ENCODE data around the gene ACTN4. TPM values are rescaled to one million over a fixed set of nuclear protein-coding genes. Genes with fewer than 3 reads are reported as not detected.

ACTN4 gene
- total and polyA plus RNA-seq, 4 experiments from 2014 or later: 4.0 to 155 (median 87.9) TPM

GRCh38 chr19:38701455-38702063, 54.1 kb downstream of the ACTN4 start:
- Histone ChIP-seq H3K27ac (ENCODE audit: low read depth, low read length) (no peak overlapping the region), H3K4me1 (ENCODE audit: insufficient read depth, low read length) (peaks cover 26% of the 10 kb centered on the region), H3K27me3 (ENCODE audit: insufficient read depth, low read length) (no peaks in the 10 kb centered on the region), H3K4me3 (ENCODE audit: low read length in 2 of 2) (no peak overlapping the region), H3K9me3 (ENCODE audit: control insufficient read depth in 1 of 2, low read length in 2 of 2) (no peaks in the 10 kb centered on the region), H3K36me3 (ENCODE audit: insufficient read depth, low read length) (peaks cover 57% of the 10 kb centered on the region)
- ChIA-PET CTCF (ENCODE audit: partially characterized antibody) (no interaction called here), POLR2A (ENCODE audit: partially characterized antibody) (interaction anchor here (1.7 kb wide), 1 partner anchor 8 kb away, joined by 5 read pairs; no protein-coding TSS in a partner anchor)
- DNase-seq: no peak
- H3K27me3 Mint-ChIP-seq: no peaks in the 10 kb centered on the region
- H3K27ac Mint-ChIP-seq: no peak overlapping the region
- peaks cover 26 to 52% of the 10 kb centered on the region in 2 donors for H3K36me3 Mint-ChIP-seq
- peaks cover 9 to 27% (median 21%) of the 10 kb centered on the region in 4 donors for H3K4me1 Mint-ChIP-seq
- H3K4me3 Mint-ChIP-seq: no peak overlapping the region
- intact Hi-C loops (cut with micrococcal nuclease): no loop called here
- H3K9me3 Mint-ChIP-seq: no peaks in the 10 kb centered on the region

GRCh38 chr19:38702278-38702677, 54.8 kb downstream of the ACTN4 start:
- Histone ChIP-seq H3K27ac (ENCODE audit: low read depth, low read length) (no peak overlapping the region), H3K36me3 (ENCODE audit: insufficient read depth, low read length) (peaks cover 65% of the 10 kb centered on the region)
- intact Hi-C loops (cut with micrococcal nuclease): no loop called here

GRCh38 chr19:38703509-38703908, 56.1 kb downstream of the ACTN4 start:
- Histone ChIP-seq H3K27ac (ENCODE audit: low read depth, low read length) (no peak overlapping the region), H3K27me3 (ENCODE audit: insufficient read depth, low read length) (no peaks in the 10 kb centered on the region), H3K36me3 (ENCODE audit: insufficient read depth, low read length) (peaks cover 77% of the 10 kb centered on the region), H3K4me3 (ENCODE audit: low read length in 2 of 2) (no peak overlapping the region), H3K9me3 (ENCODE audit: control insufficient read depth in 1 of 2, low read length in 2 of 2) (no peaks in the 10 kb centered on the region), H3K4me1 (ENCODE audit: insufficient read depth, low read length) (peaks cover 6% of the 10 kb centered on the region)
- H3K27me3 Mint-ChIP-seq: no peaks in the 10 kb centered on the region
- H3K9me3 Mint-ChIP-seq: no peaks in the 10 kb centered on the region
- DNase-seq: no peak
- peaks cover 1 to 8% (median 5%) of the 10 kb centered on the region in 4 donors for H3K4me1 Mint-ChIP-seq
- POLR2A ChIA-PET (ENCODE audit: partially characterized antibody): interaction anchor here (0.6 kb wide), 1 partner anchor 23 kb away, joined by 4 read pairs; no protein-coding TSS in a partner anchor
- peak overlapping the region in 1 of 7 donors; percentile 77 for H3K27ac Mint-ChIP-seq
- CTCF ChIA-PET (ENCODE audit: partially characterized antibody): no interaction called here
- H3K4me3 Mint-ChIP-seq: no peak overlapping the region
- H3K36me3 Mint-ChIP-seq: peaks cover 37 to 57% of the 10 kb centered on the region in 2 donors
- intact Hi-C loops (cut with micrococcal nuclease): no loop called here

More at GRCh38 chr19:38702278-38702677, 54.8 kb downstream of the ACTN4 start:
- H3K4me3 Mint-ChIP-seq: no peak overlapping the region
- H3K4me1 Mint-ChIP-seq: peaks cover 8 to 20% (median 14%) of the 10 kb centered on the region in 4 donors
- H3K36me3 Mint-ChIP-seq: peaks cover 31 to 55% of the 10 kb centered on the region in 2 donors
- no peak for DNase-seq
- peaks cover 18% of the 10 kb centered on the region for H3K4me1 ChIP-seq (ENCODE audit: insufficient read depth, low read length)
- H3K9me3 Mint-ChIP-seq: no peaks in the 10 kb centered on the region
- H3K27ac Mint-ChIP-seq: no peak overlapping the region
- no peaks in the 10 kb centered on the region for H3K27me3 Mint-ChIP-seq
- H3K27me3 ChIP-seq (ENCODE audit: insufficient read depth, low read length): no peaks in the 10 kb centered on the region
- H3K9me3 ChIP-seq (ENCODE audit: control insufficient read depth in 1 of 2, low read length in 2 of 2): no peaks in the 10 kb centered on the region
- POLR2A ChIA-PET (ENCODE audit: partially characterized antibody): interaction anchor here (1.7 kb wide), 1 partner anchor 9 kb away, joined by 5 read pairs; no protein-coding TSS in a partner anchor
- H3K4me3 ChIP-seq (ENCODE audit: low read length in 2 of 2): no peak overlapping the region
- CTCF ChIA-PET (ENCODE audit: partially characterized antibody): no interaction called here

GRCh38 chr19:38704488-38705026, 57.1 kb downstream of the ACTN4 start:
- Mint-ChIP-seq H3K36me3 (peaks cover 39 to 62% of the 10 kb centered on the region in 2 donors), H3K27me3 (no peaks in the 10 kb centered on the region), H3K27ac (peak overlapping the region in 2 of 7 donors; percentile 42 to 80), H3K4me3 (no peak overlapping the region), H3K4me1 (peaks cover 0 to 2% (median under 1%) of the 10 kb centered on the region in 4 donors), H3K9me3 (no peaks in the 10 kb centered on the region)
- intact Hi-C loops (cut with micrococcal nuclease): no loop called here
- CTCF ChIA-PET (ENCODE audit: partially characterized antibody): interaction anchor here (1.0 kb wide), 1 partner anchor 65 kb away, joined by 3 read pairs; no protein-coding TSS in a partner anchor
- Histone ChIP-seq H3K9me3 (ENCODE audit: control insufficient read depth in 1 of 2, low read length in 2 of 2) (no peaks in the 10 kb centered on the region), H3K27ac (ENCODE audit: low read depth, low read length) (no peak overlapping the region), H3K4me3 (ENCODE audit: low read length in 2 of 2) (no peak overlapping the region), H3K4me1 (ENCODE audit: insufficient read depth, low read length) (no peaks in the 10 kb centered on the region), H3K27me3 (ENCODE audit: insufficient read depth, low read length) (no peaks in the 10 kb centered on the region), H3K36me3 (ENCODE audit: insufficient read depth, low read length) (peaks cover 87% of the 10 kb centered on the region)
- DNase-seq: no peak
- POLR2A ChIA-PET (ENCODE audit: partially characterized antibody): no interaction called here

GRCh38 chr19:38705197-38706019, 58.0 kb downstream of the ACTN4 start:
- no peak for DNase-seq
- Histone ChIP-seq H3K36me3 (ENCODE audit: insufficient read depth, low read length) (peaks cover 88% of the 10 kb centered on the region), H3K4me3 (ENCODE audit: low read length in 2 of 2) (no peak overlapping the region), H3K27me3 (ENCODE audit: insufficient read depth, low read length) (no peaks in the 10 kb centered on the region), H3K4me1 (ENCODE audit: insufficient read depth, low read length) (no peaks in the 10 kb centered on the region), H3K9me3 (ENCODE audit: control insufficient read depth in 1 of 2, low read length in 2 of 2) (no peaks in the 10 kb centered on the region), H3K27ac (ENCODE audit: low read depth, low read length) (no peak overlapping the region)
- intact Hi-C loops (cut with micrococcal nuclease): no loop called here
- H3K4me1 Mint-ChIP-seq: peaks cover 0 to 2% (median under 1%) of the 10 kb centered on the region in 4 donors
- no peak overlapping the region for H3K4me3 Mint-ChIP-seq
- no peaks in the 10 kb centered on the region for H3K9me3 Mint-ChIP-seq
- peaks cover 39 to 64% of the 10 kb centered on the region in 2 donors for H3K36me3 Mint-ChIP-seq
- ChIA-PET POLR2A (ENCODE audit: partially characterized antibody) (no interaction called here), CTCF (ENCODE audit: partially characterized antibody) (no interaction called here)
- H3K27ac Mint-ChIP-seq: peak overlapping the region in 1 of 7 donors; percentile 22
- no peaks in the 10 kb centered on the region for H3K27me3 Mint-ChIP-seq

GRCh38 chr19:38706792-38707511, 59.5 kb downstream of the ACTN4 start:
- Mint-ChIP-seq H3K9me3 (no peaks in the 10 kb centered on the region), H3K4me3 (no peak overlapping the region), H3K27me3 (no peaks in the 10 kb centered on the region), H3K27ac (peak overlapping the region in 1 of 7 donors; percentile 64), H3K36me3 (peaks cover 40 to 66% of the 10 kb centered on the region in 2 donors), H3K4me1 (peaks cover 0 to 2% (median 0%) of the 10 kb centered on the region in 4 donors)
- no peaks in the 10 kb centered on the region for H3K9me3 ChIP-seq (ENCODE audit: control insufficient read depth in 1 of 2, low read length in 2 of 2)
- H3K36me3 ChIP-seq (ENCODE audit: insufficient read depth, low read length): peaks cover 88% of the 10 kb centered on the region
- DNase-seq: no peak
- intact Hi-C loops (cut with micrococcal nuclease): no loop called here
- POLR2A ChIA-PET (ENCODE audit: partially characterized antibody): no interaction called here
- H3K4me3 ChIP-seq (ENCODE audit: low read length in 2 of 2): no peak overlapping the region
- H3K4me1 ChIP-seq (ENCODE audit: insufficient read depth, low read length): no peaks in the 10 kb centered on the region
- H3K27me3 ChIP-seq (ENCODE audit: insufficient read depth, low read length): no peaks in the 10 kb centered on the region
- CTCF ChIA-PET (ENCODE audit: partially characterized antibody): interaction anchor here (0.6 kb wide), 1 partner anchor 402 kb away, joined by 3 read pairs; no protein-coding TSS in a partner anchor
- no peak overlapping the region for H3K27ac ChIP-seq (ENCODE audit: low read depth, low read length)

Measured in CD4-positive, alpha-beta memory T cell (primary cell).